Fibroblast of peridontal ligament (primary cell): ENCODE results near the gene TPM4.

Experiments used
- DNase-seq: peaks from one replicate; pipeline ENCODE4 v3.0.0-alpha.2; 2010; ENCODE audit errors: extremely low read depth

TPM4 gene

GRCh38 chr19:16041991-16042386, 34.3 kb upstream of the TPM4 start:
- DNase-seq = no peak

DNA sequence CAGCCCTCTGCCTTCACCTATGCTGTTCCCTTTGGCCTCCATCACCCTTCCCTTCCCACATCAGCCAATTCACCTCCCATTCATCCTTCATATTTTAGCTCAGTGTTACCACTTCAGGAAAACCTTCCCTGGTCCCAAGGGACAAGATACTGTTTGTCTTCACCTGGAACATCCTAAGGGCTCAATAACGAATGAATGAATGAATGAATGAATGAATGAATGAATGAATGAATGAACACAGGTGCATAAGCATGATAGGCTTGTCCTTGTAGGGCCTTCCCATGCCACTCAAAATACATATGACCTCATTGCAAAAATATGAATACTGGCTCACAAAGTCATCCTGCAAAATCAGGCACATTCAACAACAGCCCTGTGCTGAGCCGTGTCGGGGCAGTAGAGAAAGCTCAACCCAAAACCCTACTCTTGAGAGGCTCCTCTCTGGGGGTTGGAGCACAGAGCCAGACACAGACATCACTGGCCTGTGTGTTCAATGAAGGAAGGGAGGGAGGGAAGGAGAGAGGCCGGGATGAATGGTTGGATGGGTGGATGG, 33.7 kb upstream of the TPM4 start:
- peak; percentile 34 for DNase-seq

- DNase-seq = no peak
Observed at GRCh38 chr19:16043156-16043757, 33.0 kb upstream of the TPM4 start.

GRCh38 chr19:16044746-16045145, 31.5 kb upstream of the TPM4 start:
- DNase-seq = no peak

DNA sequence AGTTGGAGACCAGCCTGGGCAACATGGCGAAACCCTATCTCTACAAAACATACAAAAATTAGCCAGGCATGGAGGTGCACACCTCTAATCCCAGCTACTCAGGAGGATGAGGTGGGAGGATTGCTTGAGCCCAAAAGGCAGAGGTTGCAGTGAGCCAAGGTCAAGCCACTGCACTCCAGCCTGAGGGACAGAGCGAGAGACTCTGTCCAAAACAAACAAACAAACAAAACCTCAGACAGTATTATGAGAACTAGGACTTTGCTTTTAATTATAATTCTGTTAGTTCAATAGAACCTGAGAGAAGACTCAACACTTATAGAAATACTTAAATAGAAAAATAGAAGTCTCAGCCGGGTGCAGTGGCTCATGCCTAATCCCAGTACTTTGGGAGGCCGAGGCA, 31.1 kb upstream of the TPM4 start:
- DNase-seq = no peak

GRCh38 chr19:16045893-16046292, 30.4 kb upstream of the TPM4 start:
- DNase-seq = no peak

- DNase-seq = no peak
Observed at GRCh38 chr19:16048583-16048982, 27.7 kb upstream of the TPM4 start.

DNA sequence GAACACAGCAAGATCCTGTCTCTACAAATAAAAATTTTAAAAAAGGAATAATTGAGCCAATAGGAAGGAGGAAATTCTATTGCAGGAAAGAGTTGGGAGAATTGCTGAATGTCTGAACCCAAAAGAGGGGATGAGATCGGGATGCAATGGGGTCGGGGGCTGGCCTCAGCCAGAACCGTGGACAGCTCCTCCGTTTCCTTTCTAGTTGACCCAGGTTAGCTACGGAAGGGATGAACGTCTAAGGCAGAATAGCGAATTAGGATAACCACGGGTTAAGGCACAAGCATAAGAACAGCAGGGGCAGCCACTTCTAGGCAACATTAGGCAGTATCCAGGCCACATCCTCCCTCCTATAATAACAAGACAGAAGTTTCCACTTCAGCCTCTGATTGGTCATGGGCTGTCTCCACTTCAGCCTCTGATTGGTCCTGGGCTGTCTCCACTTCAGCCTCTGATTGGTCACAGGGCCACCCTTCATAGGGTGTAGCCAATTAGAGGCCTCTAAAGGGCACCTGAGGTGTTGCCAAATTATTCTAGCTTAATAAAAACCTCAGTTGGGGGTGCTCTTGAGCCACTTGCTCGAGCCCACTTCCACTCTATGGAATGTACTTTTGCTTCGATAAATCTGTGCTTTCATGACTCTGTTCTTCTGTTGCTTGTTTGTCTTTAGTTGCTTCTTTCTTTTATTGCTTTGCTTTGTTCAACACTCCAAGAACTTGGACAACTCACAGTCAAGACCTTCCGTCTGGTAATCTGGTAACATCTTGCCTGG, 24.9 kb upstream of the TPM4 start:
- DNase-seq = no peak

DNA sequence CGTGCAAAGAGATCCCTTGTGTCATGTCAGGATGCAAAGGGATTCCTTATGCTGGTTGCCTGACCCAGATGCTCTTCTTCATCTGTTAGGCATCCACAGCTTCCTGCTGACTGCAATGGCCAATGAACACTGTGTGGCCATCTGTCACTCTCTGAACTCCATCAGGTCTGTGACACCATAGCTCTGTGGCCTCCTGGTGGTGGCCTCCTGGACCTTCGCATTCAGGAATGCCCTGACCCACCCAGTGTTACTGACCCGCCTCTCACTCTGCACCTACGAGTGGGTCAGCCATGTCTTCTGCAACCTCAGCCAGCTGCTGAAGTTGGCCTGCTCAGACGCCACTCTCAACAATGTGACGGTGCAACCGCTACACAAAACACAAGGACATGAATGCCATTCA, 23.9 kb upstream of the TPM4 start:
- no peak for DNase-seq

GRCh38 chr19:16057062-16057461, 19.2 kb upstream of the TPM4 start:
- no peak for DNase-seq

DNA sequence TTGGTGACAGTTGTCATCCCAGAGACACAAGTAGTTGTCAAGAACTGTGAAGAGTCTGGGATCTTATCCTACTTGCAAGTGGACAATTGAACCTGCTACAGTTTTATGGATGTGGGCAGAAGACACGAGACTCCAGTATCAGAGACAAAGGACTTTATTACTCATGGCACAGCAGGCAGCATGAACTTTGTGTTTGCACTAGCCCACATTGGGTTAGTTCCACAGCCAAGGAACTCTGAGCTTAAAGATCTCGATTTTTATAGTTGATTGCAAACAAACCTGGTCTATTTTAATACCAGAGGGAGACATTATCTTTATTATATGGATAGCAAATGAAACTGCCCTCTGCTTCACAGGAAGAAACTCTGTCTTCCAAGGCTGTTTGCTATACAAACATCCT, 16.0 kb upstream of the TPM4 start:
- no peak for DNase-seq

- DNase-seq = no peak
Observed at GRCh38 chr19:16061943-16062342, 14.4 kb upstream of the TPM4 start.

DNA sequence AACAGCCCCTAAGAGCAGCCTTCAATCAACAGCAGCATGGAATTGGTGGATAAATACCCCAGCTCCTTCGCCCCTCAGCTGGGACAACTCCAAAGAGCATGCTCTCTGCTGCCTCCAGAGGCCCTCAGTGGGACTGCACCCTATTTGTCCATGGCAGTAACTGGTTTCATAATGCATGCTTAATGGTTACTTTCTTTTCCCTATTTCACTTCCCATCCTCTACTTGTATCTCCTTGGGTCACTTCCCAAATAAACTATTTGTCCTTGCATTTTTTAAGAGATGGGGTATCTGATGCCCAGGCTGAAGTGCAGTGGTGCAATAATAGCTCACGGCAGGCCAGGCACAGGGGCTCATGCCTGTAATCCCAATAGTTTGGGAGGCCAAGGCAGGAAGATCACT, 13.5 kb upstream of the TPM4 start:
- no peak for DNase-seq

- no peak for DNase-seq
Observed at GRCh38 chr19:16064209-16064889, 11.9 kb upstream of the TPM4 start.

DNA sequence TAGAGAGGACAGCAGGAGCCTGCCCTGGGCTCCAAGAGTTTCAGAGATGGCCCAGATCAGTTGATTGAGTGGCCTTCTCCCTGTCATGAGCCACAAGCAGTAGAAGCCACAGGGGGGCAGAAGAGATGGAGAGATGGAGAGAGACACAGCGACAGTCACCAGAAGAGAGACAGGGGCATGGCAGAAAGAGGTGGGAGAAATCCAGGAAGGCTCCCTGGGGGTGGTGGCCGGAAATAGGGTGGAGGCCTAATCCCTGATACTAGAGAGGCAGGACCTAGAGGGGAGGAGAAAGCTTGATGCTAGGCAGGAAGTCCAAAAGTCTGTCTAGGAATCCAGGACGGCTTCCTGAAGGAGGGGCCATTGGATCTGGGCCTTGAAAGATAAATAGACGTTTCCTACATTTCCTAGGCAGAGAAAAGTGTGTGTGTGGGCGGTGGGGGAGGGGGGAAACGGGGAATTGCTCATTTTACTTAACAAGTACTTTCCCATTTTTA, 9.6 kb upstream of the TPM4 start:
- peak; percentile 46 for DNase-seq

- peak; percentile 92 for DNase-seq
Observed at GRCh38 chr19:16067205-16067938, 8.9 kb upstream of the TPM4 start.

- DNase-seq = no peak
Observed at GRCh38 chr19:16068696-16069259, 7.5 kb upstream of the TPM4 start.

- DNase-seq = no peak
Observed at GRCh38 chr19:16069813-16070365, 6.4 kb upstream of the TPM4 start.

DNA sequence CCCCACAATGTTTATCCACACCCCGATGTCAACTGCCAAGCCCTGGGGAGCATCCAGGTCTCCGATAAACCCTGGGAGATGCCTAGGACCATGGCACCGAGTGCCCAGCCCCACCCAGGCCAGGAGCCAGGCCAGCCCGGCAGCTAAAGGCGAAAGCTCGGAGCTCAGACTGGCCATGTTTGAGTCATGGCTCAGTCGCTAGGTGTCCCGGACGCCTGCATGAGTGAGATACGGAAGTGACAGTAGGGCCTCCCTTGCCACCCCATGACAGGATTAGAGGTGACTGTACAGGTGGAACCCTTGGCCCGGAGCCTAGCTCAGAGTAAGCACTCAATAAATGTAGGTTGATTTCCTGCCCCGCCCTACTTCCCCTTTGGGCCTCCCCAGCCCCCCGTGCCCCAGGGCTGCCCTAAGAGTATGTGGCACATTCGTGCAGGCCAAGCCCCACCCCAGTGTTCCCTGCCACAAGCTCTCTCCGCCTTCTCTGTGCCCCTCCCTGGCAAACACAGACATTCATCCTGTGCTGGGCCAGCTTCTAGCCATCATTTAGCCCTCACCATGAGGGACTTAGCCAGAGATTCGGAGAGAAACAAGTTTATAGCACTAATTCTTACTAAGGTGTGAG, 5.8 kb upstream of the TPM4 start:
- DNase-seq = peak; percentile 2

DNA sequence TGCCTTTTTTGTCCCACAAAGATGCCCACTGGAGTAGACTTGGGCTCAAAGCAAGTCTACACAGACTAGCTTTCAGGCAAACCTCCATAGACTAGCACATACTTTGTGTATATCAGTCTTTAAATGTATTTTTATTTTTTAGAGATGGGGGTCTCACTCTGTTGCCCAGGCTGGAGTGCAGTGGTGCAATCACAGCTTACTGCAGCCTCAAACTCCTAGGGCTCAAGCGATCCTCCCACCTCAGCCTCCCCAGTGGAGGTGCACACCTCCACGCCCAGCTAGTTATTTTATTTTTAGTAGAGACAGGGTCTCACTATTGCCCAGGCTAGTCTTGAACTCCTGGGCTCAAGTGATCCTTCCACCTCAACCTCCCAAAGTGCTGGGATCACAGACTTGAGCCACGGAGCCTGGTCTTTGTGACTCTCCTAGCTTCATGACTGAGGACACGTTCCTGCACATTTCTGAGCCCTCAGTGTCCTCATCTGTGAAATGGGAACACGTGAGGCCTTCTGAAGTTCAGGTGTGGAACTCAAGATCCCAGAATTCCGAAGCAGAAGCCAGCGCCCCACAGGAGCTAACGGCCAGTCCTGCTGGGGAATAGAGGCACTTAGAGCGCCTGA, 5.1 kb upstream of the TPM4 start:
- DNase-seq = no peak
